Measurements from ENCODE around the gene TKFC.

The TKFC gene

DNA sequence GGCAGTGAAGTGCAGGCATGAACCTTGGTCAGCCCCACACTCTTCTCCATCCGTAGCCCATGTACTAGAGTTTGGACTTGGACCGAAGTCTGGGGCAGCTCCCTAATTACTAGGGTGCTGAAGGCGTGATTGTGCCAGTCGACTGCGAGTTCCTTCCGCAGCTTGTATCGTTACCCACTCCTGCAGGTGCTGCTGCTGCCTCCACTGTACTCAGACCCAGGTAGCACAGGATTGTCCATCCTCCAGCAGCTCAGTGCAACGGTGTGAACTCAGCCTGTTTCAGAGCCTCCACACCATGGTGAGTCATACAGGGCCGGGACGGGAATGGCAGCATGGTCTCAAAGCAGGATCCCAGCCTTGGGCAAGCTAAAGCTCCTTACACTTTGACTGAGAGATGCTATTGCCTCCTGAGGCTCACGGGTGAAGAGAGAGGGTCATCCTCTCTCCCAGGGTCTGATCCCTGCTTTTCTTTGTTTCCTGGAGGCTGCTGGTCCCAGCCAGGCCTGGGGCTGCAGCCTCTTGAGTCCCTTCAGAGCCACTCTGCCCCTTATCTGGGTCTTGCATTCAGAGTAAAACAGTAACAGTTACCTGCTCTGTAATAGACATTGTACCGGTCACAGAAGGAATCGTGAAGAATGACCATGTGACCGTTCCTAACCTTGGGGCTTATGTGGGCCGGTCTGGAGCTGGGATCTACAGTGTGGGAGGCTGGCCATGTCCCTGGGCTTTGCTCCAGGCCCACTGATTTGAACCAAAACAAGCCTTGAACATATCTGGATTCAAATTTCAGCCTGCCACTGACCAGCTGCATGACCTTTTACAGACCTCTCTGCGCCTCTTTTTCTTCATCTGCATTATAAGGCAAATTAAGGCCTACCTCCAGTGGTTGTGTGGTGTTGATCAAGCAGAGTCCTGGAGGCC, 1.7 kb downstream of the TKFC start:
- Mint-ChIP-seq H3K4me1 (peaks cover 46% of the 10 kb centered on the region), H3K27me3 (ENCODE audit: low read depth) (no peaks in the 10 kb centered on the region), H3K4me3 (peak overlapping the region; percentile 93 to 100 (median 97)), H3K9me3 (no peaks in the 10 kb centered on the region), H3K27ac (peak overlapping the region; percentile 84 to 99 (median 97)), H3K36me3 (ENCODE audit: low read depth) (peaks cover 27% of the 10 kb centered on the region)
- TF ChIP-seq, protein P1, sequence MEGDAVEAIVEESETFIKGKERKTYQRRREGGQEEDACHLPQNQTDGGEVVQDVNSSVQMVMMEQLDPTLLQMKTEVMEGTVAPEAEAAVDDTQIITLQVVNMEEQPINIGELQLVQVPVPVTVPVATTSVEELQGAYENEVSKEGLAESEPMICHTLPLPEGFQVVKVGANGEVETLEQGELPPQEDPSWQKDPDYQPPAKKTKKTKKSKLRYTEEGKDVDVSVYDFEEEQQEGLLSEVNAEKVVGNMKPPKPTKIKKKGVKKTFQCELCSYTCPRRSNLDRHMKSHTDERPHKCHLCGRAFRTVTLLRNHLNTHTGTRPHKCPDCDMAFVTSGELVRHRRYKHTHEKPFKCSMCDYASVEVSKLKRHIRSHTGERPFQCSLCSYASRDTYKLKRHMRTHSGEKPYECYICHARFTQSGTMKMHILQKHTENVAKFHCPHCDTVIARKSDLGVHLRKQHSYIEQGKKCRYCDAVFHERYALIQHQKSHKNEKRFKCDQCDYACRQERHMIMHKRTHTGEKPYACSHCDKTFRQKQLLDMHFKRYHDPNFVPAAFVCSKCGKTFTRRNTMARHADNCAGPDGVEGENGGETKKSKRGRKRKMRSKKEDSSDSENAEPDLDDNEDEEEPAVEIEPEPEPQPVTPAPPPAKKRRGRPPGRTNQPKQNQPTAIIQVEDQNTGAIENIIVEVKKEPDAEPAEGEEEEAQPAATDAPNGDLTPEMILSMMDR (IDR thresholded peaks at IDR 0.05; ENCODE audit: unreplicated experiment in 3 of 3), result no peak

DNA sequence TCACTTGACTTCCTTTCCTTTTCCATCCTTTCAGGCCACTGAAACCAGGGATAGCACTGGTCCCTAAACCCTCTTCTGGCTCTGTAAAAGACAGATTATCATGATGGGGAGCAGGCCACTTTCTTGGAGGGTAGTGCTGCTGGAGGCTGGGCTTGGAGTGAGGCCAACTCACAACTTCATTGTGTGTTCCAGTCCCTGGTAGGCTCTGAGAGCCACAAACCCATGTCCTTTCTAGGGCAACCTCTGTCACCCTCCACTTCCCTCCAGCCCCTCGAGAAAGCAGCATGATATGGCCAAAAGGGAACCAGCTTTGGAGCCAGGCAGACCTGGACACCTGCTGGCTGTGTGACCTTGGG, 2.3 kb downstream of the TKFC start:
- H3K27me3 Mint-ChIP-seq (ENCODE audit: low read depth), result no peaks in the 10 kb centered on the region
- peaks cover 20% of the 10 kb centered on the region for H3K36me3 Mint-ChIP-seq (ENCODE audit: low read depth)
- no peaks in the 10 kb centered on the region for H3K9me3 Mint-ChIP-seq
- peak overlapping the region; percentile 64 to 100 (median 93) for H3K4me3 Mint-ChIP-seq
- TF ChIP-seq, protein P1 (IDR thresholded peaks at IDR 0.05; ENCODE audit: unreplicated experiment in 3 of 3), result no peak
- H3K4me1 Mint-ChIP-seq, result peaks cover 40% of the 10 kb centered on the region
- H3K27ac Mint-ChIP-seq, result peak overlapping the region; percentile 84 to 99 (median 97)

DNA sequence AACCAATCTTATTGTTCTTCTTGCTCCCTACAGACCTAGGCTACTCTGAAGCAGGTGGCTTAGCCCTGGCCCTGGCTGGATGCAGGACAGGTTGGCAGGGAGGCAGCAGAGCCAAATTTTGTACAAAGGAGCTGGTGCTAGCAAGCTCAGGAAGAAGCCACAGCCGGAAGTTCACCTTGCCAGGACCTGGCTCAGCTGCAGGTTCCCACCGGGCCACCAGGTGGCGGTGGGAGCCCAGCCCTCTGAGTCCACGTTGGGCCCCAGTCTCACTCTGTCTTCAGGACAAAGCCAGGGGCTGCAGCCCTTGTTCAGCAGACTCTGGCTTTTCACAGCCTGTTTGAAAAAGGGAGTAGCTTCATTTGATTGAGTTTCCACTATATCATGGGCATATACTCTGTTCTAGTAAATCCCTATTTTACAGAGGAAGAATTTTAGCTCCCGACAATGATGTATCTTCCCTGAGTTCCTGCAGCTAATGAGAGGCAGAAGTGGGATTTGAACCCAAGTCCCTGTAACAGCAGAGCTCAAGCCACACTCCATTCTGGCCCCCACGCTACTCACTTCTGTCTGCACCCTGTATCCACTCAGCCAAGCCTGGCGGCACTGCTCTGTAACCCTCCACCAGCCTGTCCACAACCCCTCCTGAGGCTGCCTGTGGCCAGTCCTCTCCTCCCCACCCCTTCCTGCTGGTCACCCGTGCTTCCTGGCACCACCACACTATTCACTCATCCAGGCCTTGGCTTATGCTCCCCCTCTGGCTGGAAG, 3.3 kb downstream of the TKFC start:
- Mint-ChIP-seq H3K9me3 (no peaks in the 10 kb centered on the region), H3K4me3 (peak overlapping the region; percentile 8 to 45 (median 40)), H3K27me3 (ENCODE audit: low read depth) (no peaks in the 10 kb centered on the region), H3K4me1 (peaks cover 31% of the 10 kb centered on the region), H3K36me3 (ENCODE audit: low read depth) (peaks cover 17% of the 10 kb centered on the region), H3K27ac (peak overlapping the region; percentile 56 to 97 (median 87))
- TF ChIP-seq, protein P1 (IDR thresholded peaks at IDR 0.05; ENCODE audit: unreplicated experiment in 3 of 3), result peak; percentile 96 to 97 (median 96)

DNA sequence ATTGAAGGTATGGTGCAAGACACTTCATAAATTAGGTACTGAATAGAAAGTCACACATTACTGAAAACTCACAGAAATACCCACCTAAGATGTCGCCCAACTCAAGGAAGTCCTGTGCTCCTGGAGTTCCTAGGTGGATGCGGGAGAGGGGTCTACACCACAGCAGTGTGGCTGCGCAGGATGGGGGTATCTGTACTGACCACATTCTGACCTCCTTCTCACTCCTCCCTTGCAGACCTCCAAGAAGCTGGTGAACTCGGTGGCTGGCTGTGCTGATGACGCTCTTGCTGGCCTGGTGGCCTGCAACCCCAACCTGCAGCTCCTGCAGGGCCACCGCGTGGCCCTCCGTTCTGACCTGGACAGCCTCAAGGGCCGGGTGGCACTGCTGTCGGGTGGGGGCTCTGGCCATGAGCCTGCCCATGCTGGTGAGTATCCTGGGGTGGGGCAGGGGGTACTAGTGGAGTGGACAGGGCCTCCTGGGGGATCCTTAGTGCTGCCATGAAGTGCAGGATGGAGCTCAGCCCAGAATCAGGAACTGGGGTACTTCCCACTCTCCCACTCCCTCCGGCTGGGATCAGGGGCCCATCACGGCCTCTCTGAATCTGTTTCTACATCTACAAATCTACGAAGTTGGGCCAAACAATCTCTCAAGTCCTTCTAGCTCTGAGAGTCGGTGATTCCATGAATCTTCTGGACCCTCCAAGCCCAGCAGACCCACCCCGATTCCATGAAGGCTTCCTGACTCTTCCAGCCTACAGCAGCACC, 4.9 kb downstream of the TKFC start:
- Mint-ChIP-seq H3K36me3 (ENCODE audit: low read depth) (peaks cover 16% of the 10 kb centered on the region), H3K27me3 (ENCODE audit: low read depth) (no peaks in the 10 kb centered on the region), H3K27ac (peak overlapping the region in 1 of 3 experiments; percentile 37), H3K4me1 (peaks cover 18% of the 10 kb centered on the region), H3K4me3 (no peak overlapping the region), H3K9me3 (no peaks in the 10 kb centered on the region)
- TF ChIP-seq, protein P1 (IDR thresholded peaks at IDR 0.05; ENCODE audit: unreplicated experiment in 3 of 3), result no peak

DNA sequence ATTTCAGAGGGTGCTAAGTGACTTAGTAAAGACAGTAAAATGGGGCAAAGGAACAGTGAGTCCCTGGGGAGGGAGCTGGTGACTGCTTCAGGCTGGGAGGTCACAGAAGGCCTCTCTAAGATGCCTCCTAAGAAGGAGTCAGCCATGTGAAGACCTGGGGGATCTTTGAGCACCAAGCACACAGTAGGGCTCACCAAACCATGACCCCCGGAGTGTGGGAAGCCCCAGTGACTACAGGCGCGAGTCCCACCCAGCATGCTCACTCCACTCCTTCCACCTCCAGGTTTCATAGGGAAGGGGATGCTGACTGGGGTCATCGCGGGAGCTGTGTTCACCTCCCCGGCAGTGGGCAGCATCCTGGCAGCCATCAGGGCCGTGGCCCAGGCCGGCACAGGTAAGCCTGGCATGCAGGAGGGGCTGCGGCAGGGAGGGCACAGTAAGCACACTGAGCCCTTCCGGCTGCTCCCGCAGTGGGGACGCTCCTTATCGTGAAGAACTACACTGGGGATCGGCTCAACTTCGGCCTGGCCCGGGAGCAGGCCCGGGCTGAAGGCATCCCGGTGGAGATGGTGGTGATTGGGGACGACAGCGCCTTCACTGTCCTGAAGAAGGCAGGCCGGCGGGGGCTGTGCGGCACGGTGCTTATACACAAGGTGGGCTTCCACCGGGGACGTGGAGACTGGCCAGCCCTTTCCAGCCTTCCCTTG, 5.9 kb downstream of the TKFC start:
- Mint-ChIP-seq H3K27ac (no peak overlapping the region), H3K9me3 (no peaks in the 10 kb centered on the region), H3K4me3 (no peak overlapping the region), H3K36me3 (ENCODE audit: low read depth) (peaks cover 18% of the 10 kb centered on the region), H3K27me3 (ENCODE audit: low read depth) (no peaks in the 10 kb centered on the region), H3K4me1 (peaks cover 13% of the 10 kb centered on the region)
- TF ChIP-seq, protein P1 (IDR thresholded peaks at IDR 0.05; ENCODE audit: unreplicated experiment in 3 of 3), result no peak

All from nephron (organoid).